AG10803 (cell line): ENCODE measurements around the gene CLSTN2.

ENCODE experiments used
- DNase-seq: peaks from one replicate; pipeline ENCODE4 v3.0.0; 2010; ENCODE audit warnings: low read depth
- H3K4me3 ChIP-seq: 2 replicates; pipeline ENCODE4 v1.5.1; 2011; ENCODE audit warnings: mild to moderate bottlenecking, low read length, control low read depth
- CTCF ChIP-seq: conservative IDR thresholded peaks from 2 replicates; pipeline ENCODE4 v1.5.1; 2011; ENCODE audit warnings: mild to moderate bottlenecking, low read length, control low read depth, inconsistent platforms

Gene CLSTN2

GRCh38 chr3:140089403-140090072, 154.6 kb downstream of the CLSTN2 start:
- H3K4me3 ChIP-seq, result no peak overlapping the region
- TF ChIP-seq CTCF, result no peak
- DNase-seq, result no peak

GRCh38 chr3:140091143-140091542, 156.2 kb downstream of the CLSTN2 start:
- DNase-seq, result no peak
- TF ChIP-seq CTCF, result no peak
- H3K4me3 ChIP-seq, result no peak overlapping the region

GRCh38 chr3:140092848-140093536, 158.0 kb downstream of the CLSTN2 start:
- no peak for TF ChIP-seq CTCF
- no peak for DNase-seq
- no peak overlapping the region for H3K4me3 ChIP-seq

GRCh38 chr3:140093742-140094141, 158.8 kb downstream of the CLSTN2 start:
- peak; percentile 53 for DNase-seq
- no peak overlapping the region for H3K4me3 ChIP-seq
- TF ChIP-seq CTCF, result no peak

GRCh38 chr3:140094487-140094886, 159.5 kb downstream of the CLSTN2 start:
- DNase-seq, result no peak
- TF ChIP-seq CTCF, result no peak
- no peak overlapping the region for H3K4me3 ChIP-seq

GRCh38 chr3:140096037-140096436, 161.1 kb downstream of the CLSTN2 start:
- TF ChIP-seq CTCF, result no peak
- DNase-seq, result no peak

More at GRCh38 chr3:140096037-140096436, 161.1 kb downstream of the CLSTN2 start:
- no peak overlapping the region for H3K4me3 ChIP-seq
